B cell (primary cell): ENCODE results near the gene SIRT3. TPM values are rescaled to one million over a fixed set of nuclear protein-coding genes. Genes with fewer than 3 reads are reported as not detected.
"Not testable (repeated sequence)": the region's sequence is repeated elsewhere in the genome, so short reads cannot be mapped to it uniquely, and the experiment has no call there.

ENCODE experiments used
- ATAC-seq: fragments of 200-7000 bp; cut with Tn5 transposase; one replicate; pipeline ENCODE4 v1.10.0; 2021; ENCODE audit warnings: low read depth, mild to moderate bottlenecking, moderate number of reproducible peaks, moderate library complexity
- CTCF ChIA-PET: fragments of 350-600 bp; sonication (Branson Sonifier 250); formaldehyde crosslinking; loops from one replicate; lab custom pipeline; 2021; ENCODE audit warnings: antibody characterized with exemption, inconsistent platforms; lab: Charles Lee
- POLR2A ChIA-PET: fragments of 350-600 bp; sonication (Branson Sonifier 250); formaldehyde crosslinking; loops from one replicate; lab custom pipeline; 2021; ENCODE audit warnings: antibody characterized with exemption; lab: Charles Lee
- DNase-seq: peaks from one replicate; pipeline ENCODE4 v3.0.0; 2013
- H2AFZ ChIP-seq: 2 replicates; pipeline ENCODE4 v1.6.1; 2012; ENCODE audit warnings: mild to moderate bottlenecking, low read depth, low read length; ENCODE audit not compliant: insufficient read depth, poor library complexity, severe bottlenecking
- H3K27ac ChIP-seq, 2 donors: 1 replicate in 1 of 2; 2 replicates in 1 of 2; pipeline ENCODE4 v1.5.1; 2012 to 2013; ENCODE audit warnings: low read length in 2 of 2, mild to moderate bottlenecking in 2 of 2, moderate library complexity in 1 of 2
- H3K27me3 ChIP-seq, 4 experiments: fragments of 200-600 bp in 1 of 4; sonication (generic) in 1 of 4; replicated peaks in 1 of 4; 1 replicate in 2 of 4; 2 replicates in 2 of 4; pipeline versions ENCODE4 v1.6.1 to v1.7.0; 2013 to 2016; ENCODE audit warnings: low read length in 3 of 4, mild to moderate bottlenecking in 2 of 4, mixed read lengths in 1 of 4, moderate library complexity in 1 of 4; ENCODE audit not compliant: insufficient read depth in 4 of 4, control insufficient read depth in 3 of 4; ENCODE audit errors: control extremely low read depth in 1 of 4
- H3K36me3 ChIP-seq, 2 experiments: replicated peaks in 1 of 2; 1 replicate in 1 of 2; 2 replicates in 1 of 2; pipeline versions ENCODE4 v1.6.1 to v1.7.1; 2013; ENCODE audit warnings: low read length in 1 of 2; ENCODE audit not compliant: insufficient read depth in 2 of 2, control insufficient read depth in 1 of 2; ENCODE audit errors: control extremely low read depth in 1 of 2, extremely low read depth in 1 of 2
- H3K4me1 ChIP-seq, 2 donors: fragments of 200-600 bp in 1 of 2; sonication (generic) in 1 of 2; 1 replicate in 1 of 2; 2 replicates in 1 of 2; pipeline versions ENCODE4 v1.5.1 to v1.6.1; 2013 to 2017; ENCODE audit warnings: low read length in 2 of 2; ENCODE audit not compliant: control insufficient read depth in 2 of 2, insufficient read depth in 2 of 2
- H3K4me2 ChIP-seq: replicated peaks from 2 replicates; pipeline ENCODE3; 2012; ENCODE audit warnings: mild to moderate bottlenecking, low read depth, low read length; ENCODE audit not compliant: poor library complexity, severe bottlenecking
- H3K4me3 ChIP-seq, 5 experiments: fragments of 200-600 bp in 1 of 5; sonication (generic) in 1 of 5; 1 replicate in 3 of 5; 2 replicates in 2 of 5; pipeline versions ENCODE4 v1.5.1 to v1.7.0; 2011 to 2016; ENCODE audit warnings: low read length in 4 of 5, mild to moderate bottlenecking in 4 of 5, low read depth in 2 of 5, control low read depth in 1 of 5, moderate library complexity in 1 of 5; ENCODE audit not compliant: insufficient read depth in 1 of 5; ENCODE audit errors: control extremely low read depth in 1 of 5, extremely low read depth in 1 of 5
- H3K79me2 ChIP-seq: fragments of 200-600 bp; sonication (generic); one replicate; pipeline ENCODE4 v1.6.0; 2016; ENCODE audit warnings: low read length; ENCODE audit not compliant: control insufficient read depth, insufficient read depth
- H3K9ac ChIP-seq: fragments of 200-600 bp; sonication (generic); 2 replicates; pipeline ENCODE4 v1.6.1; 2017; ENCODE audit warnings: mild to moderate bottlenecking, low read length, moderate library complexity
- H3K9me3 ChIP-seq, 3 donors: one replicate each; pipeline versions ENCODE4 v1.6.1 to v1.7.1; 2013; ENCODE audit warnings: low read length in 2 of 3; ENCODE audit not compliant: control insufficient read depth in 2 of 3, insufficient read depth in 1 of 3; ENCODE audit errors: control extremely low read depth in 1 of 3
- H4K20me1 ChIP-seq: 2 replicates; pipeline ENCODE4 v1.6.0; 2012; ENCODE audit warnings: mild to moderate bottlenecking, low read length; ENCODE audit not compliant: insufficient read depth, control insufficient read depth, poor library complexity, severe bottlenecking
- H3K27ac Mint-ChIP-seq: one replicate; pipeline ENCODE4 v1.8.0; 2021; ENCODE audit warnings: mixed read lengths
- H3K27me3 Mint-ChIP-seq: one replicate; pipeline ENCODE4 v1.8.0; 2021; ENCODE audit warnings: mixed read lengths
- H3K4me1 Mint-ChIP-seq: one replicate; pipeline ENCODE4 v1.8.0; 2021; ENCODE audit warnings: mixed read lengths
- H3K4me3 Mint-ChIP-seq: one replicate; pipeline ENCODE4 v1.8.0; 2021; ENCODE audit warnings: mixed read lengths
- H3K9me3 Mint-ChIP-seq: one replicate; pipeline ENCODE4 v1.8.0; 2022; ENCODE audit warnings: mixed read lengths; ENCODE audit not compliant: insufficient read depth
- WGBS: methylation state at CpG from one replicate; pipeline ENCODE4 v1.1.5; 2013; ENCODE audit warnings: missing lambda C conversion rate; ENCODE audit not compliant: insufficient coverage; 5-methylcytosine and 5-hydroxymethylcytosine counted together
- intact Hi-C: fragments of 100-400 bp; cut with micrococcal nuclease; formaldehyde crosslinking; loops from one replicate; pipeline ENCODE4 v1.10.0; 2022
- polyA plus RNA-seq: library from polyadenylated mRNA; depleted of rRNA; stranded (reverse); fragments of >200 nt; gene quantifications from 2 replicates; pipeline ENCODE4 v1.2.3, GENCODE V29; 2012
- total RNA-seq, 2 donors: library from RNA; stranded (reverse); fragments of 120-200 nt in 1 of 2; gene quantifications; 1 replicate in 1 of 2; 2 replicates in 1 of 2; pipeline versions ENCODE4 v1.2.3 to v1.2.4, GENCODE V29; 2013 to 2022
- TF ChIP-seq, protein P1 (sequence below): fragments of 200-600 bp; IDR thresholded peaks from one replicate; pipeline ENCODE4 v1.8.0; 2022; ENCODE audit warnings: antibody characterized with exemption, mild to moderate bottlenecking

SIRT3 gene
- total and polyA plus RNA-seq, 2 donors (not counting 1 experiment from before 2014, with no cell fraction given) = 22.9 to 27.9 TPM

DNA sequence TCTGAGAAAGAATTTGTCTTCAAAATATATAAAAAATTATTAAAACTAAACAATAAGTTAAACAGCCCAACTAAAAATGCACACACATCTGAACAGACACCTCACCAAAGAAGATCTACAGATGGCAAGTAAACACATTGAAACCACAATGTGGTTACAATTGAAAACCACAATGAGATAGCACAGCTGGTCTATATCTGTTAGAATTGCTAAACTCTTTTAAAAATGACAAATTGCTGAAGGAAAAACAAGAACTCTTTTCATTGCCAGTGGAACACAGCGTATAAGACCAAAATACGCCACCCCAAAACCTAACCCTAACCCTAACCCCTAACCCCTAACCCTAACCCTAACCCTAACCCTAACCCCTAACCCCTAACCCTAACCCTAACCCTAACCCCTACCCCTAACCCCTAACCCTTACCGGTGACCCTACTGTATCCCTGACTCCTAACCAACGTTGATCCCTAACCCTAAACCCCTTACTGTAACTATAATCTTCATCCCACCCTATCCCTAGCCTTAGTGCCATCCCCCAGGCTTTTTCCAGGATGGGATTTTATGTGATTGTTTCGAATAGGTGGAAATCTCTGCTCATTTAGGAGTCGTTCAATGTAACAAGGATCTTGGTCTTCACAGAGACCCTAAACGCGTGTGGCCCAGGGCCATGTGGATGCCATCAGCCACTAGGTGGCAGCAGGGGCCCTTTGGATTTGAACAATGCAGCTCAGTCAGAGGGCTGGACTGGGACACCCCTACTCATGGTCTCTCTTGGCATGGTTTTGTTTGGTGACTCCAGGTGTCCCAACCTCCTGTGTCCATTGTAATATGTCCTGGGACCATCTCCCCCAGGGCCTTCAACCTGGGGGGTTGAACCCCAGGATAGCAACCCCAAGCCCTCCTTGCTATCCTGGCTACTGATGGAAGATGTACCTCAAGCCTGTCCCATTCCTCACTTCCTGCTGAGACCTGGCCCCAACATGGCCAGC, 44.4 kb downstream of the SIRT3 start:
- H3K27ac ChIP-seq, CTCF ChIA-PET, H3K4me1 Mint-ChIP-seq, H3K4me3 ChIP-seq, H3K27ac Mint-ChIP-seq, H3K9me3 ChIP-seq, H3K9me3 Mint-ChIP-seq, H3K79me2 ChIP-seq, H3K27me3 ChIP-seq, H3K4me2 ChIP-seq, H3K36me3 ChIP-seq, H3K4me3 Mint-ChIP-seq, H2AFZ ChIP-seq, H4K20me1 ChIP-seq, H3K27me3 Mint-ChIP-seq, H3K4me1 ChIP-seq, H3K9ac ChIP-seq, POLR2A ChIA-PET, intact Hi-C loops: not testable (repeated sequence)
- DNase-seq (peak; percentile 1), ATAC-seq (peak; percentile 62)
- no CpG with 5 or more reads among the region's 8 CpGs for WGBS
- TF ChIP-seq, protein P1, sequence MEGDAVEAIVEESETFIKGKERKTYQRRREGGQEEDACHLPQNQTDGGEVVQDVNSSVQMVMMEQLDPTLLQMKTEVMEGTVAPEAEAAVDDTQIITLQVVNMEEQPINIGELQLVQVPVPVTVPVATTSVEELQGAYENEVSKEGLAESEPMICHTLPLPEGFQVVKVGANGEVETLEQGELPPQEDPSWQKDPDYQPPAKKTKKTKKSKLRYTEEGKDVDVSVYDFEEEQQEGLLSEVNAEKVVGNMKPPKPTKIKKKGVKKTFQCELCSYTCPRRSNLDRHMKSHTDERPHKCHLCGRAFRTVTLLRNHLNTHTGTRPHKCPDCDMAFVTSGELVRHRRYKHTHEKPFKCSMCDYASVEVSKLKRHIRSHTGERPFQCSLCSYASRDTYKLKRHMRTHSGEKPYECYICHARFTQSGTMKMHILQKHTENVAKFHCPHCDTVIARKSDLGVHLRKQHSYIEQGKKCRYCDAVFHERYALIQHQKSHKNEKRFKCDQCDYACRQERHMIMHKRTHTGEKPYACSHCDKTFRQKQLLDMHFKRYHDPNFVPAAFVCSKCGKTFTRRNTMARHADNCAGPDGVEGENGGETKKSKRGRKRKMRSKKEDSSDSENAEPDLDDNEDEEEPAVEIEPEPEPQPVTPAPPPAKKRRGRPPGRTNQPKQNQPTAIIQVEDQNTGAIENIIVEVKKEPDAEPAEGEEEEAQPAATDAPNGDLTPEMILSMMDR = peak; percentile 38

DNA sequence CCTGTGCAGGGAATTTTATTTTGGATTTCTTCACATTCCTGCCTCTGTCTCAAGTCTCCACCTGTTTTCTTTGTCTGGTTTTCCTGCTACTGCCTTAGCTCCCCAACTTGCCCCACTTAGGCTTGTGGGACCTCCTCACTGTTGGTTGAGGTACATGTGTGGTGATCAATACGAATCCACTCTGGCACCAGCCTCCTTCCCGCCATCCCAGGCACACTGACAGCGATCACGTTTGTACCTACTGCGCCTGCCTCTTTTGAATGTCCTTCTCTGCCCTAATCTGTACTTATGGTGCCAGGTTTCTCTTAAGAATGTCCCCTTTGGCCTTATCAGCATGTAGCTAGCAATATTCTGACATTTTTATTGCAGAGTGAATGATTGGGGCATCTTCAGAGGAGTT, 45.6 kb downstream of the SIRT3 start:
- POLR2A ChIA-PET, H3K4me3 Mint-ChIP-seq, H3K9ac ChIP-seq, H3K27me3 Mint-ChIP-seq, H3K79me2 ChIP-seq, H3K4me2 ChIP-seq, H3K9me3 Mint-ChIP-seq, H3K4me1 ChIP-seq, H4K20me1 ChIP-seq, CTCF ChIA-PET, H3K4me3 ChIP-seq, H3K27ac Mint-ChIP-seq, H3K4me1 Mint-ChIP-seq, H3K36me3 ChIP-seq, ATAC-seq, intact Hi-C loops, H3K27me3 ChIP-seq, H3K9me3 ChIP-seq, DNase-seq, H3K27ac ChIP-seq, H2AFZ ChIP-seq: not testable (repeated sequence)
- 90% methylated on average over 2 of the region's 5 CpGs for WGBS
